GM21381 (cell line): ENCODE measurements around the gene FXYD7.
A peak's percentile ranks its signal among the peaks of the same experiment; 100 is the strongest.
"Not testable (repeated sequence)": the region's sequence is repeated elsewhere in the genome, so short reads cannot be mapped to it uniquely, and the experiment has no call there.

Experiments
- ATAC-seq: cut with Tn5 transposase; IDR thresholded peaks from one replicate; pipeline ENCODE4 v1.9.1; 2021; ENCODE audit warnings: mild to moderate bottlenecking, moderate library complexity; ENCODE audit not compliant: unreplicated experiment

Gene FXYD7

GRCh38 chr19:35125749-35126623, 17.1 kb upstream of the FXYD7 start:
- no peak for ATAC-seq

- ATAC-seq, result no peak
Measured at GRCh38 chr19:35126624-35126959, 16.5 kb upstream of the FXYD7 start.

GRCh38 chr19:35127871-35128270, 15.2 kb upstream of the FXYD7 start:
- ATAC-seq, result no peak

GRCh38 chr19:35128398-35129057, 14.5 kb upstream of the FXYD7 start:
- ATAC-seq, result no peak

GRCh38 chr19:35129724-35130274, 13.3 kb upstream of the FXYD7 start:
- ATAC-seq, result not testable (repeated sequence)

- no peak for ATAC-seq
Measured at GRCh38 chr19:35130761-35131720, 12.0 kb upstream of the FXYD7 start.

GRCh38 chr19:35132254-35132653, 10.8 kb upstream of the FXYD7 start:
- ATAC-seq, result no peak

- no peak for ATAC-seq
Measured at GRCh38 chr19:35133826-35134225, 9.2 kb upstream of the FXYD7 start.

- no peak for ATAC-seq
Measured at GRCh38 chr19:35134601-35135242, 8.3 kb upstream of the FXYD7 start, which contains the start of gene LGI4. TSS of gene LGI4 (minus strand) at chr19:35135059. CDS start at chr19:35134680, 379 bp downstream.

- no peak for ATAC-seq
Measured at GRCh38 chr19:35135389-35135909, 7.6 kb upstream of the FXYD7 start.

GRCh38 chr19:35136231-35136630, 6.8 kb upstream of the FXYD7 start:
- ATAC-seq, result no peak

- no peak for ATAC-seq
Measured at GRCh38 chr19:35136977-35137702, 5.9 kb upstream of the FXYD7 start.

- no peak for ATAC-seq
Measured at GRCh38 chr19:35138305-35138892, 4.7 kb upstream of the FXYD7 start, which contains the start of gene FXYD1. TSS of gene FXYD1 (plus strand) at chr19:35138824. CDS start at chr19:35140080, 1,256 bp downstream.

- no peak for ATAC-seq
Measured at GRCh38 chr19:35140207-35140961, 2.7 kb upstream of the FXYD7 start.

- ATAC-seq, result peak; percentile 57
Measured at GRCh38 chr19:35140962-35141836, 1.9 kb upstream of the FXYD7 start.

- ATAC-seq, result no peak
Measured at GRCh38 chr19:35141837-35142605, 1.0 kb upstream of the FXYD7 start.
